Suprapubic skin (tissue), 4 donors: Measurements from ENCODE around the gene PALB2. TPM values are rescaled to one million over a fixed set of nuclear protein-coding genes. Genes with fewer than 3 reads are reported as not detected.

ENCODE experiments used
- DNase-seq, 2 donors: peaks; one replicate each; pipeline ENCODE4 v3.0.0-alpha.2; 2019; ENCODE audit warnings: low spot score in 2 of 2
- H3K27ac ChIP-seq: fragments of 200-600 bp; sonication (generic); one replicate; pipeline ENCODE4 v1.5.1; 2019
- H3K27me3 ChIP-seq: fragments of 200-600 bp; sonication (generic); one replicate; pipeline ENCODE4 v1.5.1; 2019
- H3K36me3 ChIP-seq: fragments of 200-600 bp; sonication (generic); one replicate; pipeline ENCODE4 v1.5.1; 2019
- H3K4me1 ChIP-seq: fragments of 200-600 bp; sonication (generic); one replicate; pipeline ENCODE4 v1.5.1; 2019
- H3K4me3 ChIP-seq: fragments of 200-600 bp; sonication (generic); one replicate; pipeline ENCODE4 v1.5.1; 2019; ENCODE audit warnings: mild to moderate bottlenecking
- H3K9me3 ChIP-seq: fragments of 200-600 bp; sonication (generic); one replicate; pipeline ENCODE4 v1.5.1; 2019
- CTCF ChIP-seq, 2 donors: fragments of 200-600 bp in 1 of 2; fragments of 450-650 bp in 1 of 2; sonication (generic) in 1 of 2; IDR thresholded peaks; one replicate each; pipeline ENCODE4 v1.5.1; 2016 to 2019; ENCODE audit warnings: antibody characterized with exemption in 2 of 2, mild to moderate bottlenecking in 1 of 2, moderate library complexity in 1 of 2
- EP300 ChIP-seq: sonication (generic); formaldehyde crosslinking; IDR thresholded peaks from one replicate; pipeline ENCODE4 v1.6.1; 2017; ENCODE audit warnings: antibody characterized with exemption
- POLR2A ChIP-seq, 2 donors: fragments of 450-650 bp; IDR thresholded peaks; one replicate each; pipeline ENCODE4 v1.6.1; 2017; ENCODE audit warnings: antibody characterized with exemption in 2 of 2, mild to moderate bottlenecking in 2 of 2, moderate library complexity in 2 of 2
- POLR2AphosphoS5 ChIP-seq, 3 donors: sonication (generic); formaldehyde crosslinking; IDR thresholded peaks; one replicate each; pipeline ENCODE4 v1.6.1; 2017; ENCODE audit warnings: antibody characterized with exemption in 3 of 3
- WGBS: methylation state at CpG from one replicate; pipeline ENCODE4 v1.1.5; 2018; 5-methylcytosine and 5-hydroxymethylcytosine counted together
- total RNA-seq, 4 donors: library from RNA; depleted of rRNA; stranded (reverse); fragments of >200 nt; gene quantifications; one replicate each; pipeline ENCODE4 v1.1.0, GENCODE V29; 2016

PALB2 gene
- 10 to 100 TPM; 11.8 to 16.8 (median 15.8) TPM for total RNA-seq

GRCh38 chr16:23640931-23641765 is at the start of gene PALB2, which contains the start of gene DCTN5:
PALB2 (minus strand) TSS chr16:23641310; CDS start chr16:23641157, 153 bp downstream.
DCTN5 (plus strand) TSS chr16:23641466; CDS start chr16:23641543, 77 bp downstream.
- H3K36me3 ChIP-seq = peaks cover 35% of the 10 kb centered on the region
- TF ChIP-seq CTCF (IDR thresholded peaks at IDR 0.05) (no peak), EP300 (no peak), POLR2AphosphoS5 (IDR thresholded peaks at IDR 0.05) (peak in 1 of 3 donors; percentile 37), POLR2A (IDR thresholded peaks at IDR 0.05) (peak in 1 of 2 donors; percentile 35)
- peaks cover 23% of the 10 kb centered on the region for H3K4me1 ChIP-seq
- under 1% methylated on average over 56 of the region's 64 CpGs for whole genome bisulfite sequencing
- H3K27me3 ChIP-seq = no peaks in the 10 kb centered on the region
- no peaks in the 10 kb centered on the region for H3K9me3 ChIP-seq
- DNase-seq = peak; percentile 95 to 96
- peak within 1 kb of the TSS; percentile 87 for H3K4me3 ChIP-seq
- H3K27ac ChIP-seq = peak within 1 kb of the TSS; percentile 88

DNA sequence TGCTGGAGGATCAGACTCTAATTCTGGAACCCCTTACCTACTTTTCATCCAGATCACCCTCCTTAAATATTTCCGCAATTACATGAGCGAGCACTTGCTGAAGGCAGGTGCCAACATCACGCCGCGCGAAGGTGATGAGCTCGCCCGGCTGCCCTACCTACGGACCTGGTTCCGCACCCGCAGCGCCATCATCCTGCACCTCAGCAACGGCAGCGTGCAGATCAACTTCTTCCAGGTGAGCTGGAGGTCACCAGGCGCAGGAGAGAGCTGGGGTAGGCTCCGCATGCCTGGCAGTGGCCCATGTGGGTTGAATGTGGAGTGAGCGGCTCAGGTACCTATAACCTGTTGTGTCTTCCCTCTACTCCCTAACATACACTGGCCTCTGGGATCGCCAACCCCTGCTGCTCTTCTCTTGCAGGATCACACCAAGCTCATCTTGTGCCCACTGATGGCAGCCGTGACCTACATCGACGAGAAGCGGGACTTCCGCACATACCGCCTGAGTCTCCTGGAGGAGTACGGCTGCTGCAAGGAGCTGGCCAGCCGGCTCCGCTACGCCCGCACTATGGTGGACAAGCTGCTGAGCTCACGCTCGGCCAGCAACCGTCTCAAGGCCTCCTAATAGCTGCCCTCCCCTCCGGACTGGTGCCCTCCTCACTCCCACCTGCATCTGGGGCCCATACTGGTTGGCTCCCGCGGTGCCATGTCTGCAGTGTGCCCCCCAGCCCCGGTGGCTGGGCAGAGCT is 48.5 kb upstream of the PALB2 start:
- Histone ChIP-seq H3K36me3 (peaks cover 44% of the 10 kb centered on the region), H3K4me1 (no peaks in the 10 kb centered on the region), H3K4me3 (no peak overlapping the region), H3K27ac (no peak overlapping the region), H3K9me3 (no peaks in the 10 kb centered on the region), H3K27me3 (no peaks in the 10 kb centered on the region)
- no peak for TF ChIP-seq CTCF (IDR thresholded peaks at IDR 0.05)
- TF ChIP-seq POLR2AphosphoS5 (IDR thresholded peaks at IDR 0.05) = no peak
- no peak for TF ChIP-seq EP300
- no peak for TF ChIP-seq POLR2A (IDR thresholded peaks at IDR 0.05)
- no peak for DNase-seq
- WGBS = 94% methylated on average over 23 of the region's 36 CpGs

DNA sequence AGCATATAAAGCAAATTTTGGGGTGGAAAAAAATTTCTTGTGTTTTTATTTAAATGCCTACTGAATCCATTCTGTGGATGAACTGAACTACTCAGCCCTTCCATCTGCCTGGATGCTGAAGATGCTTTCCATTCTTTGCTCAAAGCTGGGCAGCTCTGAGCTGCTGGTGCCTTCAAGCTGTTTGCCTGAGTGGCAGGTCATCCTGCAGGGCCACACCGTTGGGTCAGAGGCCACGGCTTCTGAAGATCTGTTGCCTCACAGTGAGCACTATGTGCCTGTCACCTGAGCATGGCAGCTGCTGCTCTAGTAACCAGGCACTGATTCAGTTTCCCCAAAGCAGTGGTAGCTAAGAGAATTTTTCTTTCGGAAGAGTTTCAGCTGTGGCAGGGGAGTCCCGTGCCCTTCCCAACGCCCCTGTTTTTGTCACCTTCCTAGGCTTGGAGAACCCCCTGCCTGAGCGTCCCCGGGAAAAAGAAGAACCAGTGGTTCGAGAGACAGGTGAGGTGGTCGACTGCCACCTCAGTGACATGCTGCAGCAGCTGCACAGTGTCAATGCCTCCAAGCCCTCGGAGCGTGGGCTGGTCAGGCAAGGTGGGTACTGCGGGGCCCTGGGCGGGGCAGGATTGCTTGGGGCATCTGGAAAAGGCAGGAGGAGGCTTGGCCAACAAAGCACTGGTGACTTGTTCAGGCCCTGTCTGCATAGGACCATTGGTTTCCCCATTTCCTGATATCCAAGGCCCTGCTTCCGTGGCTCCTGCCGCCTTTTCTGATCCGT is 46.1 kb upstream of the PALB2 start:
- H3K36me3 ChIP-seq = peaks cover 53% of the 10 kb centered on the region
- no peak for TF ChIP-seq EP300
- no peak for TF ChIP-seq POLR2A (IDR thresholded peaks at IDR 0.05)
- TF ChIP-seq POLR2AphosphoS5 (IDR thresholded peaks at IDR 0.05) = no peak
- no peak for TF ChIP-seq CTCF (IDR thresholded peaks at IDR 0.05)

GRCh38 chr16:23683487-23683886 is 42.4 kb upstream of the PALB2 start:
- no peak for DNase-seq
- Histone ChIP-seq H3K9me3 (no peaks in the 10 kb centered on the region), H3K36me3 (peaks cover 26% of the 10 kb centered on the region), H3K4me1 (peaks cover 12% of the 10 kb centered on the region), H3K27me3 (no peaks in the 10 kb centered on the region), H3K27ac (no peak overlapping the region), H3K4me3 (no peak overlapping the region)
- WGBS = 91% methylated on average over 3 of the region's 3 CpGs
- no peak for TF ChIP-seq POLR2A (IDR thresholded peaks at IDR 0.05)
- TF ChIP-seq EP300 = no peak
- no peak for TF ChIP-seq CTCF (IDR thresholded peaks at IDR 0.05)
- TF ChIP-seq POLR2AphosphoS5 (IDR thresholded peaks at IDR 0.05) = no peak

More for the DNA sequence above, 46.1 kb upstream of the PALB2 start:
- Histone ChIP-seq H3K9me3 (no peaks in the 10 kb centered on the region), H3K4me3 (no peak overlapping the region), H3K27me3 (no peaks in the 10 kb centered on the region), H3K27ac (no peak overlapping the region), H3K4me1 (no peaks in the 10 kb centered on the region)
- WGBS = 89% methylated on average over 16 of the region's 16 CpGs
- no peak for DNase-seq
